ENCODE results near the gene USP17L21.
"Not testable (repeated sequence)": the region's sequence is repeated elsewhere in the genome, so short reads cannot be mapped to it uniquely, and the experiment has no call there.

The USP17L21 gene, protein sequence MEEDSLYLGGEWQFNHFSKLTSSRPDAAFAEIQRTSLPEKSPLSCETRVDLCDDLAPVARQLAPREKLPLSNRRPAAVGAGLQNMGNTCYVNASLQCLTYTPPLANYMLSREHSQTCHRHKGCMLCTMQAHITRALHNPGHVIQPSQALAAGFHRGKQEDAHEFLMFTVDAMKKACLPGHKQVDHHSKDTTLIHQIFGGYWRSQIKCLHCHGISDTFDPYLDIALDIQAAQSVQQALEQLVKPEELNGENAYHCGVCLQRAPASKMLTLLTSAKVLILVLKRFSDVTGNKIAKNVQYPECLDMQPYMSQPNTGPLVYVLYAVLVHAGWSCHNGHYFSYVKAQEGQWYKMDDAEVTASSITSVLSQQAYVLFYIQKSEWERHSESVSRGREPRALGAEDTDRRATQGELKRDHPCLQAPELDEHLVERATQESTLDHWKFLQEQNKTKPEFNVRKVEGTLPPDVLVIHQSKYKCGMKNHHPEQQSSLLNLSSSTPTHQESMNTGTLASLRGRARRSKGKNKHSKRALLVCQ

GRCh38 chr4:9262572-9262971, at the start of gene USP17L21:
Gene USP17L21, plus strand, starts transcription at chr4:9262872. Its CDS starts 0 bp downstream, at chr4:9262872.
- DNase-seq = not testable (repeated sequence)

DNA sequence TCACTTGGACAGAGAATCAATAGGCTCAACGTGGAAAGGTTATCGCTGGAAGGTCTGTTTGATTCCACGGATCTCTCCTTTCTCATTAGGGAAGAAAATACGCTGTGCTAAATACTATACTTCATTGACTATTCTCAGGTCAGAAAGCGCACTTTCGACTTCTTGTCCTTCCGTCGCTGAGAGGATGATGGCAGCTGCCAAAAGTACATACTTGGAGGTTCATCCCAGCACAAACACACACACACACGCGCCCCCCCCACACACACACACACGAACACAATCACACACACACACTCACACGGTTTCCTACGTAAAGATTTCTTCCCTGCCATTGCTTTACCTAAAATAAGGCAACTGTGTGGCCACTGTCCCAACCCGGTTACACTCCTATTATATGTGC, 48.0 kb upstream of the USP17L21 start:
- DNase-seq = not testable (repeated sequence)

DNA sequence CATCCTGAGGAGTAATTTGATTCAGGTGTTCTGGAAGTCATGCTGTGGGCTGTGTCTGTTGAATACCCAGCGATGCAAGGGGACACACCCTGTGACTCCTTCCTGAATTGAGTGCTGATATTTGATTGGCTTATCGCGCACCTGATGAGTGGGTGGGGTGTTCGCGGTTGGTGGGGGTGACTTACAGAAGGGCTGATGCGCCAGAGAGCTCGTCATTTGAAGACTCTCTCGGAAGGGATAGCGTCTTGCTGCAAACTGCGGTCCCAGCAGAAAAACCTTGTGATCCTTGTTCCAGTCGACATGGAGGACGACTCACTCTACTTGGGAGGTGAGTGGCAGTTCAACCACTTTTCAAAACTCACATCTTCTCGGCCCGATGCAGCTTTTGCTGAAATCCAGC, 47.6 kb upstream of the USP17L21 start, which contains the start of gene USP17L11:
Gene USP17L11, plus strand, starts transcription at position 301 of the 400 bp plus-strand sequence. Its CDS starts 0 bp downstream, at position 301.
- not testable (repeated sequence) for DNase-seq

GRCh38 chr4:9219852-9220251, 42.8 kb upstream of the USP17L21 start, which contains the start of gene USP17L12:
Gene USP17L12, plus strand, starts transcription at chr4:9220152. Its CDS starts 0 bp downstream, at chr4:9220152.
- DNase-seq = not testable (repeated sequence)

DNA sequence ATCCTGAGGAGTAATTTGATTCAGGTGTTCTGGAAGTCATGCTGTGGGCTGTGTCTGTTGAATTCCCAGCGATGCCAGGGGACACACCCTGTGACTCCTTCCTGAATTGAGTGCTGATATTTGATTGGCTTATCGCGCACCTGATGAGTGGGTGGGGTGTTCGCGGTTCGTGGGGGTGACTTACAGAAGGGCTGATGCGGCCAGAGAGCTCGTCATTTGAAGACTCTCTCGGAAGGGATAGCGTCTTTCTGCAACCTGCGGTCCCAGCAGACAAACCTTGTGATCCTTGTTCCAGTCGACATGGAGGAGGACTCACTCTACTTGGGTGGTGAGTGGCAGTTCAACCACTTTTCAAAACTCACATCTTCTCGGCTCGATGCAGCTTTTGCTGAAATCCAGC, 38.1 kb upstream of the USP17L21 start, which contains the start of gene USP17L13:
Gene USP17L13, plus strand, starts transcription at position 301 of the 400 bp plus-strand sequence. Its CDS starts 0 bp downstream, at position 301.
- DNase-seq = not testable (repeated sequence)

GRCh38 chr4:9230249-9230648, 32.4 kb upstream of the USP17L21 start:
- DNase-seq = not testable (repeated sequence)

DNA sequence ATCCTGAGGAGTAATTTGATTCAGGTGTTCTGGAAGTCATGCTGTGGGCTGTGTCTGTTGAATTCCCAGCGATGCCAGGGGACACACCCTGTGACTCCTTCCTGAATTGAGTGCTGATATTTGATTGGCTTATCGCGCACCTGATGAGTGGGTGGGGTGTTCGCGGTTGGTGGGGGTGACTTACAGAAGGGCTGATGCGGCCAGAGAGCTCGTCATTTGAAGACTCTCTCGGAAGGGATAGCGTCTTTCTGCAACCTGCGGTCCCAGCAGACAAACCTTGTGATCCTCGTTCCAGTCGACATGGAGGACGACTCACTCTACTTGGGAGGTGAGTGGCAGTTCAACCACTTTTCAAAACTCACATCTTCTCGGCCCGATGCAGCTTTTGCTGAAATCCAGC, 28.6 kb upstream of the USP17L21 start, which contains the start of gene USP17L15:
Gene USP17L15, plus strand, starts transcription at position 301 of the 400 bp plus-strand sequence. Its CDS starts 0 bp downstream, at position 301.
- DNase-seq = not testable (repeated sequence)

GRCh38 chr4:9238461-9238860, 24.2 kb upstream of the USP17L21 start:
- DNase-seq = not testable (repeated sequence)

- not testable (repeated sequence) for DNase-seq
These were observed 19.1 kb upstream of the USP17L21 start, which contains the start of gene USP17L17 for GRCh38 chr4:9243579-9243978. Gene USP17L17, plus strand, starts transcription at chr4:9243879. Its CDS starts 0 bp downstream, at chr4:9243879.

DNA sequence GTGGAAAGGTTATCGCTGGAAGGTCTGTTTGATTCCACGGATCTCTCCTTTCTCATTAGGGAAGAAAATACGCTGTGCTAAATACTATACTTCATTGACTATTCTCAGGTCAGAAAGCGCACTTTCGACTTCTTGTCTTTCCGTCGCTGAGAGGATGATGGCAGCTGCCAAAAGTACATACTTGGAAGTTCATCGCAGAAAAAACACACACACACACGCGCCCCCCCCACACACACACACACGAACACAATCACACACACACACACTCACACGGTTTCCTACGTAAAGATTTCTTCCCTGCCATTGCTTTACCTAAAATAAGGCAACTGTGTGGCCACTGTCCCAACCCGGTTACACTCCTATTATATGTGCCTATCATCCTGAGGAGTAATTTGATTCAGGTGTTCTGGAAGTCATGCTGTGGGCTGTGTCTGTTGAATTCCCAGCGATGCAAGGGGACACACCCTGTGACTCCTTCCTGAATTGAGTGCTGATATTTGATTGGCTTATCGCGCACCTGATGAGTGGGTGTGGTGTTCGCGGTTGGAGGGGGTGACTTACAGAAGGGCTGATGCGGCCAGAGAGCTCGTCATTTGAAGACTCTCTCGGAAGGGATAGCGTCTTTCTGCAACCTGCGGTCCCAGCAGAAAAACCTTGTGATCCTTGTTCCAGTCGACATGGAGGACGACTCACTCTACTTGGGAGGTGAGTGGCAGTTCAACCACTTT, 14.6 kb upstream of the USP17L21 start, which contains the start of gene USP17L18:
Gene USP17L18, plus strand, starts transcription at position 678 of the 728 bp plus-strand sequence. Its CDS starts 0 bp downstream, at position 678.
- DNase-seq = not testable (repeated sequence)

DNA sequence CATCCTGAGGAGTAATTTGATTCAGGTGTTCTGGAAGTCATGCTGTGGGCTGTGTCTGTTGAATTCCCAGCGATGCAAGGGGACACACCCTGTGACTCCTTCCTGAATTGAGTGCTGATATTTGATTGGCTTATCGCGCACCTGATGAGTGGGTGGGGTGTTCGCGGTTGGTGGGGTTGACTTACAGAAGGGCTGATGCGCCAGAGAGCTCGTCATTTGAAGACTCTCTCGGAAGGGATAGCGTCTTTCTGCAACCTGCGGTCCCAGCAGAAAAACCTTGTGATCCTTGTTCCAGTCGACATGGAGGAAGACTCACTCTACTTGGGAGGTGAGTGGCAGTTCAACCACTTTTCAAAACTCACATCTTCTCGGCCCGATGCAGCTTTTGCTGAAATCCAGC, 9.6 kb upstream of the USP17L21 start, which contains the start of gene USP17L19:
Gene USP17L19, plus strand, starts transcription at position 301 of the 400 bp plus-strand sequence. Its CDS starts 0 bp downstream, at position 301.
- DNase-seq = not testable (repeated sequence)

- DNase-seq = not testable (repeated sequence)
These were observed 4.8 kb upstream of the USP17L21 start, which contains the start of gene USP17L20 for GRCh38 chr4:9257824-9258223. Gene USP17L20, plus strand, starts transcription at chr4:9258124. Its CDS starts 0 bp downstream, at chr4:9258124.

DNA sequence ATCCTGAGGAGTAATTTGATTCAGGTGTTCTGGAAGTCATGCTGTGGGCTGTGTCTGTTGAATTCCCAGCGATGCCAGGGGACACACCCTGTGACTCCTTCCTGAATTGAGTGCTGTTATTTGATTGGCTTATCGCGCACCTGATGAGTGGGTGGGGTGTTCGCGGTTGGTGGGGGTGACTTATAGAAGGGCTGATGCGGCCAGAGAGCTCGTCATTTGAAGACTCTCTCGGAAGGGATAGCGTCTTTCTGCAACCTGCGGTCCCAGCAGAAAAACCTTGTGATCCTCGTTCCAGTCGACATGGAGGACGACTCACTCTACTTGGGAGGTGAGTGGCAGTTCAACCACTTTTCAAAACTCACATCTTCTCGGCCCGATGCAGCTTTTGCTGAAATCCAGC, 4.6 kb downstream of the USP17L21 start, which contains the start of gene USP17L22:
Gene USP17L22, plus strand, starts transcription at position 301 of the 400 bp plus-strand sequence. Its CDS starts 0 bp downstream, at position 301.
- DNase-seq = not testable (repeated sequence)

DNA sequence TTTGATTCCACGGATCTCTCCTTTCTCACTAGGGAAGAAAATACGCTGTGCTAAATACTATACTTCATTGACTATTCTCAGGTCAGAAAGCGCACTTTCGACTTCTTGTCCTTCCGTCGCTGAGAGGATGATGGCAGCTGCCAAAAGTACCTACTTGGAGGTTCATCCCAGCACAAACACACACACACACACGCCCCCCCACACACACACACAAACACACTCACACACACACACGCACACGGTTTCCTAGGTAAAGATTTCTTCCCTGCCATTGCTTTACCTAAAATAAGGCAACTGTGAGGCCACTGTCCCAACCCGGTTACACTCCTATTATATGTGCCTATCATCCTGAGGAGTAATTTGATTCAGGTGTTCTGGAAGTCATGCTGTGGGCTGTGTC, 9.0 kb downstream of the USP17L21 start:
- not testable (repeated sequence) for DNase-seq
